HG03108 (cell line): Measurements from ENCODE around the gene TXNRD3.

Experiments used
- ATAC-seq: cut with Tn5 transposase; IDR thresholded peaks from one replicate; pipeline ENCODE4 v1.9.1; 2021; ENCODE audit warnings: moderate library complexity; ENCODE audit not compliant: unreplicated experiment

The TXNRD3 gene

DNA sequence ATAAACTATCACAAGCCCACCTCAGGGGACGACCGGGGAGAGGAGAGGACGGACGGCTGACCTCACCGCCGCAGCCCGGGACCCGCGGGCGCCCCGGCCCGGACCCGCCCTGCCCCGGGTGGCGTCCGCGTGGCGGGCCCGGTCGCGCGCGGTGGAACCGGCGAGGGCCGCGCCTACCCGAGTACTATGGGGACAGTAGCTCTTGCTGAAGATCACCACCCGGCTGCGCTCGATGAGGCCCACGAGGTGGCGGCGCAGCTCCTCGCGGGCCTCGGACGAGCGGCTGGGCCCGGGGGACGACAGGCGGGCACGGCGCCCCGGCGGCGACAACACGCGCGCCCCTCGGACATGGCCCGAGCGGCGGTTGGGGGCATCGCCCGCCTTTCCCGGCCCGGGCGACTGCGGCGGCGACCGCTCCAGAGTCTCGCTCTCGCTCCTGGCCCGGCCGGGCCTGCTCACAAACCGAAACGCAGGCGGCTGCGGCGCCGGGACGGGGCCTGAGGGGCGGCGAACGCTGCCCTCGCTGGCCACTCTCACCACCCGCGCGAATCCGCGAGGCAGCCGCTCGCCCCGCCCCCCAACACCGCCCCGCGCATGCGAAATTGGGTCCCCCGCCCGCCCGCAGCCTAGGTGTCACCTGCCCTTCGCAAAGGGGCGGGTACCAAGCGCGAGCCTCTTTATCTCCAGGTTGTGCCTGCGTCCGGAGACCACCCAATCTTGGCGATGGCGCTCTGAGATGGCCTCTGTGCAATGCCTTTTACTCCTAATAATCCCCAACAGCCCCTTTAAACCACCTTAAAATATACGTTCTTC is at the start of gene TXNRD3:
TSS of gene TXNRD3 (minus strand) at position 554 of the 813 bp plus-strand sequence.
- no peak for ATAC-seq

DNA sequence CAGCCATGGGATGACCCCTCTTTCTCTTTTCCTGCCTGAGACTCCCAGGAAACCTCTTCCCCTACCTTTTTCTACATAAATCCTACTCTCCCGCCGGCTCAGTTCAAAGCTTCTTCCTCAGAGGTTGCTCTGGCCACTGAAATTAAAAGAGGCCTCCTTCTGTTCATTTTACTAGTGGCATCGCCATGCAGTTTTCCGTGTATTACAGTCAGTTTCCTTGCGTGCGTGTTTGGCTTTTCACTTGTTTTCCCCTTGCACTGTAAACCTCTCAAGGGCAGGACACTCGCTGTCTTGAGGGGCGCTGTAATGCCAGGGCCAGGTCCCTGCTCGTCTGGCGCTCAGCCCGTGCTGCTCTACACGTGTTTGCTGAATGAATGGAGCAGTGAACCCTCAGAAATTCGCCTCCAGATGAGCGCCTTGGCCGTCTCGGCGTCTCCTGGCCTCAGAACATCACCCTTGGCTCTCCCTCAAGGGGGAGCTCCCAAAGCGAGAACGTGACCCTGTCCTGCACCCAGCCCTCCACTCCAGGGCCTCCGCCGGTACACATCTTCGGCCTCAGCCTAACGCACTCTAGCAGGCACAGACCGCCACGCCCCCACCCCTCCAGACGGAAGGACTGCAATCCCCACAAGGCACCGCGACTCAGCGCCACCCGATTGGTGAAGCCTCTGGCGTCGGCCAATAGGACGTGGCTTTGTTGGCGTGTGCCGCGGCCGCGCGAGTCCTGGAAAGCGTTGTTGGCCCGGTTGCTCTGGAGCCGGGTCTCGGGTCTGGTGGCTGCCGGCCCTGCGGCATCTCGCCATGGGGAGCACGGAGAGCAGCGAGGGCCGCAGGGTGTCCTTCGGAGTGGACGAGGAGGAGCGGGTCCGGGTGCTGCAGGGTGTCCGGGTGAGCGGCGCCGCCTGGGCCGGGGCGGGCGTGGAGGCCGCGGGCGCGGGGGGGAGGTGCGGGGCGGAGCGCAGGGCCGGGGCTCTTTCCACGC is 48.9 kb upstream of the TXNRD3 start, which contains the start of gene CHCHD6:
TSS of gene CHCHD6 (plus strand) at position 729 of the 982 bp plus-strand sequence. CDS start at position 802, 73 bp downstream.
- peak; percentile 98 for ATAC-seq

DNA sequence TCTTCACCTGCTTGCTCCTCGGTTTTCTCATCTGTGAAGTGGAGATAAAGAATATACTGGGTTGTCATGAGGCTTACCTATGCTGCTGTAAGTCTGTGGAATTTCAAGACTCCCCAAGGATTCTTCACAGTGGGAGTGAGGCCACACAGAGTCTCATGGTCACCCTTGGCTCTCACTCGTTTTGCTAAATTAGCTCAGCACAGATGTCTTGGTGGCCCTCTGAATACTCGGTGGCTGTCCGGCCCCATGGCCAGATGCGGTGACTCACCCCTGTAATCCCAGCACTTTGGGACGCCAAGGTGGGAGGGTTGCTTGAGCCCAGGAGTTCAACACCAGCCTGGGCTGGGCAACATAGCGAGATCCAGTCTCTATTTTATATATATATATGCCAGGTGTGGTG is 44.1 kb upstream of the TXNRD3 start:
- no peak for ATAC-seq

DNA sequence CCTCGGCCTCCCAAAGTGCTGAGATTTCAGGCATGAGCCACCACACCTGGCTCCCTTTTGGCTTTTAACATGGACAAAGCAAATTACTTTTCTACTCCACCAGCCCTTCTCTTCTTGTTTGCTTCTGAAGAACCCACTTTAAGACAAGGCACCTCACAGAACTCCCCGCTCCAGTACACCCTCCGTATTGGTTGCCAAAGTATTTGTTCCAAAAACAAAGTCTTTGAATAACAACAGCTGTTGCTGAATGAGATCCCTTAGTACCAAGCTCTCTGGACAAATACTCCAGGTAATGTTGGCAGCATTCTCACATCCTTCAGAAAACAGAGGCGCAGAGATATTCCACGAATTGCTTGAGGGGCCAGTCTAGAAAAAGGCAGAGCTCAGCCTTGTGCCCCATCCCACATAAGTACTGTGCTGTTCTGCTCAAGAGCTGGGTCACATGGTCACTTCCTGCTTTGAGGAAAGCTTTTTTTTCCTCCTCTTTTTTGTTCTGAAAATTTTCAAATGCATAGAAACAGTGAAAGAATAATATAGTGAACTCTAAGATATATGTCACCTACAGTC is 41.9 kb upstream of the TXNRD3 start:
- ATAC-seq: no peak

DNA sequence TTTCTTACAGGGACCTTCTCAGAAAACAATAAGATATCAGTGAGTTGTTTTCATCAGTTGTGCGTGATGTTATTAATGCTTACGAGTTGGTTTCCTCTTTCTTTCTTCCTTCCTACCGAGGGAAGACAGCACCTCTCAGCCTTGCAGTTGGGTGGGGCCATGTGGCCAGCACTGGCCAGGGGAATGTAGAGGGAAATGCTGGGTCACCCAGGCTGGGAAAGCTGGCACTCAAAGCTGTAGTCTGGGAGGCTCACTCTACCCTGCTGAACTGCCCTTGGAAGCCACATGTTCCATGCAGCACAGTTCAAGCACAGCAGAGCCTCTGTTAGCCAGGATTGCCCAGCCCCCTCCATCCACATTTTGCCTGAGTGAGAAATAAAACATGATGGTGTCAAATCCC is 39.0 kb upstream of the TXNRD3 start:
- ATAC-seq: no peak

DNA sequence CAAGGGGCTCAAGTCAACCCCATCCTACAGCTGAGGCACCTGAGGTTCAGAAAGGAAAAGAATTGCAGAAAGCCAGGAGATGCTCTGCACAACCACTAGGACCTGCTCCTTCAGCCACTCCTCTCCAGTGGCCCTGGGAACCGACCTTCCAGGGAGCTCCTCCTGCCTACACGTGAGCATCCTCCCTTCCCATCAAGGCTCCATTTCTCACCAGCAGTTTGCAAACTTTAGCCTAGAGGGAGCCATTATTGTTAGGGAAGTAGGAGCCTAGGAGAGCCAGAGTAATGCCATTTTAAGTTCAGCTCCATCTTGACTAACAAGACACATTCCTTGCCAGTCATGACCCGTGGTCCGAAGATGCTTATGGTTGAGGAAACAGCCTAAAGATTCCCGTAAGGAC is 37.9 kb upstream of the TXNRD3 start:
- ATAC-seq: no peak

DNA sequence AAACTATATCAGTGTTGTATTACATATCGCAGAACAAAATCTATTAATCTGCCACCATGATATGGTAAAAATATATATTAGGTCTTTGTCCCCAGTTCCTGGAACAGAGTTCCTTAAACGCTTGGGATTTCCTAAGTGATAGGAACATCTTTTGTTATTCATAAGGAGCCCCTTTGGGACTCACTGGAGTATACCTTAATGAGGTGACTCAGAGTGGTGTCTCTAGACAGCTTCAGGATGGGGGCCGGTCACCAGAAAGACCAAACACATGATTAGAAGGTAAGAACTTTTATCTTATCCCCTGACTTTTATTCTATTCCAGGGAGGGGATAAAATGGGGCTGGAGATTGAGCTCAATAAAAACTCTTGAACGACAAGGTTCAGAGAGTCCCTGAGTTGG is 36.8 kb upstream of the TXNRD3 start:
- ATAC-seq: no peak

DNA sequence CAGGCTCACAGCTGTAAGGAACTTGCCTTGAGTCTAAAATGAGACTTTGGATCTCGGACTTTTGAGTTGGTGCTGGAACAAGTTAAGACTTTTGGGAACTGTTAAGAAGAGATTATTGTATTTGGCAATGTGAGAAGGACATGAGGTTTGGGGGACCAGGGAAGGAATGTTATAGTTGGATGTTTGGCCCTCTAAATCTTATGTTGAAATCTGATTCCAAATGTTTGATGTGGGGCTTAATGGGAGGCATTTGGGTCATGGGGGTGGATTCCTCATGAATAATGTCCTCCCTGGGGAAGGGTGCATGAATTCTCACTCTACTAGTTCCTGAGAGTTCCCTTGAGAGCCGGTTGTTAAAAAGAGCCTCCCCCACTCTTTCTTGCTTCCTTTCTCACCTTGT is 30.6 kb upstream of the TXNRD3 start:
- no peak for ATAC-seq

DNA sequence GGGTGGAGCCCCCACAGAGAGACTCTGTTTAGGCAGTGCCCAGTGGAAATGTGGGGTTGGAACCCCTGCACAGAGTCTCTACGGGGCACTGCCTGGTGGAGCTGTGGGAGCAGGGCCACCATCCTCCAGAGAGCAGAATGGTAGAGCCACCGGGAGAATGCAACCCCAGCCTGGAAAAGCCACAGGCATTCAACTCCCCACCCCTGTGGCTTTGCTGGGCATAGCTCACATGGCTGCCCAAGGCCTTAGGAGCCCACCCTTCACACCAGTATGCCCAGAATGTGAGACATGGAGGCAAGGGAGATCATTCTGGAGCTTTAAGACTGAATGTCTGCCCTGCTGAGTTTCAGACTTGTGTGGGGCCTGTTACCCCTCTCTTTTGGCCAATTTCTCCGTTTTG is 30.1 kb upstream of the TXNRD3 start:
- ATAC-seq: no peak

DNA sequence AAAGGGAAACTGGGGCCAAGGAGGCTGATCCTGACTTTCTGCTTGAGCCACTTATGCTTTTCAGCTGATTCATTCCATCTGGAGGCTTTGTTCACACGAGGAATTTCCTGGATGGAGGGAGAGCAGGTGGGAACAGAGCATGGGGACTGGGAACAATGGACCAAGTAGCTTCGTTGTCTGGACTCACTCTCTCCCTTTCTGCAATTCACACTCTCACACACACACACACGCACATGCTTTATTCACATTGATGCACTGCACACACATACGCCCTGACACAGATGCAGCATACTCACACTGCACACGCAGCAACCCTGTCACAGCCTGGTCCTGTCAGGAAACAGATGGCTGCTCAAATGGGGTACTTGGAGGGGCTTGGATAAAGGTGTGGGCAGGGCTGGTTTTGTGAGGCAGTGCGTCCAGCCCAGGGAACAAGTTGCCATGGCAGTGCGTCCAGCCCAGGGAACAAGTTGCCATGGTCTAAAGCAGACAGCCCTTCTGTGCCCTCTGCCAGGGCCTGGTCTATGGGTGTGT is 29.4 kb upstream of the TXNRD3 start:
- no peak for ATAC-seq

DNA sequence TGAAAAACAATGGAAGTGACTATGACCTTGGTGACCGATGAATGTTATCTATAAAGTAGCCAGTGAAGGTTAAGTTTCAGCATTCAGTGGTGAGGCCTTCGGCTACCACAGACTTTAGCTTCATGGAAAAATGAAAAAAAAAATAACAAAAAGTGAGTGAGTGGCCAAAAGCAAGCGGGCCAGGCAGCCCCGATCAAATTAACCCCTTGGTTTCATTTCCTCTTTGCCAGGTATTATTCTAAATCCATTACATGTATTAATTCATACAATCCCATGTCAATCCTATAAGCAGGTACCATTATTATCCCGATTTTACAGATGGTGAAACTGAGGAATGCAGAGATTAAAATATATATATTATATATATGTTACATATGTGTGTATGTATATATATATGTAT is 28.1 kb upstream of the TXNRD3 start:
- no peak for ATAC-seq

DNA sequence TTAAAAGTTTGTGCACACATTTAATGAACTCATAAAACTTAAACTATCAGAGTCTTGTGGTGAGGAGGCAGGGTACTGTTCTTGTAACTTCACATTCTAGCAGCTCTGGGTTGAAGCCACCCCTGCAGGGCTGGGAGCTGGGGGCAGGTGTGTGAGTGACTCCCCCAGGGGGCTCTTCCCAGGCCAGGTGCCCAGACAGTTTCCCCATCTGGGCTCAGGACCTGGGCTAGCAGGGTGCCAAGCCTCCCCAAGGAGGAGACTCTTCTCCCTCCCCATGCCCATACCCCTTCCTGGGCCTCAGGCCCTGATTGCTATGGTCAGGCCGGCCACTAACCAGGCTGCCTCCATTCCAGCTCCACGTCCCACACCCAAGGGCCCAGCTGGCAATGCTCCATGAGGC is 27.1 kb upstream of the TXNRD3 start:
- no peak for ATAC-seq

DNA sequence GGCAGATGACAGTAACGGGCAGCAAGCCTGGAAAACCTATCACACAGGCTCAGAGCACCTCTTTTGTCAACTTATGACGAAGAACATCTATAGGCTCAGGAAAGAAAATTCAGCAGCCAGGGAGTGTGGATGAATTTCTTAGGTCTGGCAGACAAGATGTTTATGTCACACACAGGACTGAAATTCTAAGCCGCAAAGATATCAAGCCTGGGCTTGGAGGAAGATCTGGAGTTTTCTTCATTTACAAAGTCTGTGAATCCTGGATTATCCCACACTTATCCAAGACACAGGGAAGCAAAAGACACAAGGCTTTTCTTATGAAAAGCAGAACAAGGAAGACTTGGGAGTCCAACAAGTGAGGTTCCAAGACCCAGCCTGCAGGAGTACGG is 25.7 kb upstream of the TXNRD3 start:
- no peak for ATAC-seq

DNA sequence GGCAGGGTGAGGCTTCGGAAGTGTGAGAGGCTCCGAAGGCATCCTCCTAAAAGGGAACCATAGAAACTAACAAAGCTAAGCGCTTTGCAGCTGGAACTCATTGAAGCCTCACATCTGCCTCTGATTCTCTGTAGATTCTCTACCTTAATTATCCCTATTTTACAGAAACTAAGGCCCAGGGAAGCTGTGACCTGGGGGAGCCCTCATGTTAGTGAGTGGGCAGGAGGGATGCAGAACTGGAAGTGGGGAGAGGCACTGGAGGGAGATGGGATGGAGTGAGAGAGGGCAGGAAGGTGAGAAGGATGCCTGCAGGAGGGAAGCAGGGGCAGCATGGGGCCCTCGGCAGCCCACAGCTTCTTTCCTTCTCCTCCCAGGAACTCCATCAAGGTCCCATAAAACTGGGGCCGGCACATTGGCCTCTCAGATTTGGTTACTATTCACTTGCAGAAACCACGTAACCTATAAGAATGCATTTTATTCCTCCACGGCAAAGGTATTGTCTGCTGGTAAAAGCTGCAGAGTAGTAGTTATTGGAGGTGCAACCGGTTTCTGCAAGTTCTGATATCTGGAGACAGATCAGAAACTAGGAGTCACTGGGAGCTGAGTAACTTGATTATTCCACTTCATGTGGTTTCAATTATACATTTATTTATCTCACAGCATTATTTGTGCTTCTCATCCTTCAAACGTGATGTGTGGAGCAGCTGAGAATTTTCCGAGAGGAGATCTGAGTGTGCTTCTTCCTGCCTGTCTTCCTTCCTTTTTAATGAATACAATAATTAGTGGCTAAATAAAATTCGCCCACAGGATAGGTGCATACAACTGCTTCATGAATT is 25.1 kb upstream of the TXNRD3 start:
- ATAC-seq: no peak

DNA sequence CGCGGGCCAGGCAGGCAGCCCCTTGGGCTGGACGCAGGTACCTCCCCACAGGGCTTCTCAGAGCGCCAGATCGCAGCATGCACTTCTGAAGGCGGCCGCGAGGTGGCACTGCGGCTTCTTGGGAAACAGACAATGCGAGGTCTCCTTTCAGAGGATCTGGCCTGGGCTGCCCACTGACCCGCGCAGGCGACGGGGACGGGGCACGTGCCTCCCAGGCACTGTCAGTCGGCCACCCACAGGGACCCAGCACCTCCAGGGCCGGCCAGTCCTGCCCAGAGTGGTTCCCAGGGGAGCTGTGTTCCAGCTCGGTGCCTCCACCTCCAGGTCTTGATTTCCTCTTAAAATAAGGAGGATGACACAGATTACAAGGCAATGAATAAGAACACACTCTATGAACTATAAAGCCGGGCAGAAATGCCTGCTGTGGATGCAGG is 24.4 kb upstream of the TXNRD3 start:
- ATAC-seq: no peak

DNA sequence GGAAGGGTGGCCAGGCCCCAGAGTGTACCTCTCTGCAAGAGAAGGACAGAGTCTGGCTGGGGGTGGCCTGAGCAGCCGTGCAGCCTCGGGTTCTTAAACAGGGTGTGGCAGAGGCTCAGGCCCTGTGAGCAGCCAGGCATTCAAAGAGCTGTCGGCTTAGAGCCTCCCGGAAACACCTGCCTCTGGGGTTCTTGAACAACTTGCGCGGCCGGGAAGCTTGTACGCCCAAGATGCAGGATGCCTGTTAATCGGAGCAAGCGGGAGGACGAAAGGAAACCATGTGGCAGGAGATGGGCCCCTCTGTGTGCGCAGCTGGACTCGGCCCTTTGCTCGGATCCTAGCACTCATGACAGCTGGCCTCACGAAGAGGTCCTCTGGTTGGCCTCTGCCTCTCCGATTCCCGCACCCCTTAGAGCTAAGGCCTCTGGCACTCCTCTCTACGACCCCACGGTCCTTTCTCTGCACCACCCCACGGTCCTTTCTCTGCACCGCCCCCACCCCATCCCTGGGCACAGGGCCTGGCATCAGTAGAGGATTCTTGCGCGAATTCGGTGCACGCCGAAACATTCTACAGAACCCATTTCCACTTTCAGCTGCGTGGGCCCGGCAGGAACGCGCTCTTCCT is 23.9 kb upstream of the TXNRD3 start:
- no peak for ATAC-seq

DNA sequence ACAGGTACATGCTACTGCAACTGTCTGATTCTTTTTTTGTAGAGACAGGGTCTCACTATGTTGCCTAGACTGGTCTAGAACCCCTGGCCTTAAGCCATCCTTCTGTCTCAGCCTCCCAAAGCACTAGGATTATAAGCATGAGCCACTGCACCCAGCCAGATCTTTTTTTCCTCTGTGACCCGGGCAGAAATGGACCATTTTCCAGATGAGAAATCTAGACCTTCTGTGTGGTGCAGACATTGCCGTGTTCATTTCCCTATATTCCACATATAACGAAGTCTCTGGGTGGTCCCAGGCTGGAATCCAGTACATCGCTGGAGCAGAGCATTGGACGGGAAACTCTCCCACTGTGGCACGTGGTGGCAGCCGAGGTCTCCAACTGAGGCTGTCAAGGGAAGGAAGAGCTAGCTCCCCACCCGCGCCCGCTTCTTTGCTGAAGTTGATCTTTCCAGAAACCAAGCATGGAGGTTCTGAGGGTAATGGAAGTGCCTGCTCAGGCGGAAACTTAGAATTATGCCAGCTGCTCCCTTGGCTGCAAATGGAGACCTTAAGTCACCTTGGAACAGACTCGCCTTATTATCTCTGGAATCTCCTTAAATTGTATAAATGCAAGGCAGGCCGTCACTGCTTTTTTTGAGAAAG is 23.1 kb upstream of the TXNRD3 start:
- no peak for ATAC-seq

DNA sequence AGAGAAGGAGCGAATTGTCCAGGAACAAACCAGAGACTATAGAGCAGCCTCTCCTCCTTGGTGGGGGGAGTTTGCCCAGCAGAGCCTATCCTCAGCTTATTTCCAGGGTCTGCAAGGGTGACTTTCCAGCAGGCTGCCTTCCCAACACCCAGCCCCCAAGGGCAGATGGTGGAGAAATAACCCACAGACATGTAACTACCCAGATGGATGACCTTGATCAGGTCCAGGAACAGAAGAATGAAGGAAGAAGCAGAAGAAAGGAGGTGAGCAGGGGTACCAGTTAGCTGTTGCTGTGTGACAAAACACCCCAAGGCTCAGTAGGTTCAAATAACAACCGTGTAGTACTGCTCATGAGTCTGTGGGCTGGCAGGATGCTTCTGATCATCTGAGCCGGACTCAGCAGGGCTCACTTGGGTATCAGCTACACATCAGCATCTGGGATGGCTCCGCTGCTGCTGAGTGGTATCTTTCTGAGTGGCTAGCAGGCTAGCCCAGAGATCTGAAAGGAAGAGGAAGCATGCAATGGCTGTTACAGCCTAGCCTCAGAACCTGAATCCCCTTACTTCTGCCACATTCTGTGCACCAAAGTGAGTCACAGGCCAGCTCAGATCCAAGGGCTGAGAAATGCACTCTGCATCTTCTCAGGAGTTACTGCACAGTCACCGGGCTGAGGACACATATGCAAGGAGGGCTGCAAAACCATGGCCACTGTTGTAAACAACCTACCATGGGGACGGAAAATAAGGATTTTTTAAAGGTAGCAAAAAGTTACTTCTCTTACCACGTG is 22.2 kb upstream of the TXNRD3 start:
- no peak for ATAC-seq

DNA sequence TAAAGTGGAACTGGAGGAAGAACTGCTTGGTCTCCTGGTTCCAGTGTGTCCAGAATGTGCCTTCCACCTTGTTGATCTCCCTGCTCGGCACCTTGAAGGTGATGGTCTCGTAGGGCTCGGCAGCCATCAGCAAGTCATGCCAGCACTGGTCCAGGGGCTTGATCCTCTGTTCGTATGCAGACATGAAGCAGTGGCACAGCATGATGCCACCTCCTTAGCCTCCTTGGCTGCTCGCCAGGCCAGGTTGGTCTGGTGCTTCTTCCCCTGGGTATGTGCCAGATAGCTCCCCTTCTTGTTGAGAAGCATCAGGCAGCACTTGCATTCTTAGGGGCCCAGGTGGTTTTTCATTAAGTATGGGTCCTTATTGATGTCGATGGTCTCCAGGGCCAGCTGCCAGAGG is 17.8 kb upstream of the TXNRD3 start:
- ATAC-seq: no peak
